ENCODE measurements around the gene ALDH7A1. TPM values are rescaled to one million over a fixed set of nuclear protein-coding genes. Genes with fewer than 3 reads are reported as not detected.
"Not testable (repeated sequence)": the region's sequence is repeated elsewhere in the genome, so short reads cannot be mapped to it uniquely, and the experiment has no call there.

Gene ALDH7A1
- total RNA-seq, 1 experiment from 2014 or later, result 40.1 TPM

DNA sequence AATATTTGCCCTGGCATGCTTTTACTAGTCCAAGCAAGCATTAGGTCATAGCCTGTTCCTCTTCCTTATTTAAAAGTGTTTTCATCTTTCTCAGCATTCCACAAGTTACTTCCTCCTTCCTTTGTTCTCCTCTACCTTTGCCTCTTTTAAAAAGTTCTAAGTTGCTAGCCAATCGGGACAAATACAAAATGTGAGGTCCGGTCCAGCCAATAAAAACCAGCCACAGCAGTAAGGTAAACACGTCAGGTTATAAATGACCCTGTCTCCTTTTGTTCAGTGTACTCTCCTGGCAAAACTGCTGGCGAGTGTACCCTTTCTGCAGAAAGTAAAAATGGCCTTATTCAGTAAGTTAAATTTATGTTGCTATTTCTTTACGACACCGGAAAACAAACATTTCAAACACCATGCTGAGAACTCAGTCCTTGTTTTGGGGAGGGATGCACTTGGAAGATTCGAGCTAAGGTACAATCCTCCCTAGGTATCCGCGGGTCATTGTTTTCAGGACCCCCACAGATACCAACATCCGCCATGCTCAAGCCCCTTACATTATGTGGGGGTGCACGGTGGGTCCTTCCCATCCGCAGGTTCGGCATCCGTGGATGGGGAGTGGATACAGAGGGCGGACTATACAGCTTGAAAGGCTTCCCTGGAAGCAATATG lies 5.1 kb upstream of the ALDH7A1 start:
- in situ Hi-C loops (cut with HindIII; ENCODE audit: low pct_unique_long_range_greater_than_20kb, low sequenced_read_pairs), result loop anchor here (10.0 kb wide), 1 partner anchor 245 kb away; no protein-coding TSS in a partner anchor
- not testable (repeated sequence) for DNase-seq (ENCODE audit: low read depth)

DNA sequence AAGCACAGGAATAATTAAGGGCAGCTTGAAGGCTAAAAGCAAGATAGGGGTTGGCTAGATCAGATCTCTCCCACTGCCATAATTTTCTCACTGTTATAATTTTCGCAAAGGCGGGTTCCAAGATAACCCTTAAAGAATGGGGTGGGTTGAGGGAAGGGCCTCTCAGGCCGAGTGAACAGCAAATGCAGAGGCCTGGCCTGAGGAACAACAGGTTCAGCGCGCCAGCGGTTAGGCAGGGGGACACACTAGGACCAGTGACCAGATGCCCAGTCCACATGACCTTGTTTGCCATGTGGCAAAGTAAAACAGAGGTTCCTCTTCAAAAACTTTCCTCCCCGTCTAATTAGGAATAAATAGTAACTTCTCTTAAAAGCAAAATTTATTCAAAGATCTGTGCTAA lies 4.5 kb upstream of the ALDH7A1 start:
- in situ Hi-C loops (cut with HindIII; ENCODE audit: low pct_unique_long_range_greater_than_20kb, low sequenced_read_pairs), result loop anchor here (10.0 kb wide), 1 partner anchor 245 kb away; no protein-coding TSS in a partner anchor
- DNase-seq (ENCODE audit: low read depth), result no peak

DNA sequence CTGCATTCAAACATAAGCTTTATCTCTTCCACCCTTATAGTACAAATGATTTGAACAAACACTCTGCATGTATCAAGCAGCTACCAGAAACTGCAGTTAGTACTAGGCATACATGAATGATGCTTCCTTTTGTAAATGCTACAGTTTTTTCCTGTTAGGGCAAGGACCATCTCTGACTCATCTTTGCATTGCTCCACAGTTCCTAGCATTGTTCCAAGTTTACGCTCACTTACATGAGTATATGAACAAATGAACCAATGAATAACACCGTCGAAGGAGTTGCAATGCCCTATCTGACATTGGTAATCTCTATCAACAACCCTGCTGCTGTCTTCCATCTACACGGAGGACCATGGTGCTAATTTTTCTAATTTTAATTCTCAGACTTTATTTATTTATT lies 2.1 kb upstream of the ALDH7A1 start:
- peak; percentile 8 for DNase-seq (ENCODE audit: low read depth)
- in situ Hi-C loops (cut with HindIII; ENCODE audit: low pct_unique_long_range_greater_than_20kb, low sequenced_read_pairs), result loop anchor here (10.0 kb wide), 1 partner anchor 242 kb away; no protein-coding TSS in a partner anchor

DNA sequence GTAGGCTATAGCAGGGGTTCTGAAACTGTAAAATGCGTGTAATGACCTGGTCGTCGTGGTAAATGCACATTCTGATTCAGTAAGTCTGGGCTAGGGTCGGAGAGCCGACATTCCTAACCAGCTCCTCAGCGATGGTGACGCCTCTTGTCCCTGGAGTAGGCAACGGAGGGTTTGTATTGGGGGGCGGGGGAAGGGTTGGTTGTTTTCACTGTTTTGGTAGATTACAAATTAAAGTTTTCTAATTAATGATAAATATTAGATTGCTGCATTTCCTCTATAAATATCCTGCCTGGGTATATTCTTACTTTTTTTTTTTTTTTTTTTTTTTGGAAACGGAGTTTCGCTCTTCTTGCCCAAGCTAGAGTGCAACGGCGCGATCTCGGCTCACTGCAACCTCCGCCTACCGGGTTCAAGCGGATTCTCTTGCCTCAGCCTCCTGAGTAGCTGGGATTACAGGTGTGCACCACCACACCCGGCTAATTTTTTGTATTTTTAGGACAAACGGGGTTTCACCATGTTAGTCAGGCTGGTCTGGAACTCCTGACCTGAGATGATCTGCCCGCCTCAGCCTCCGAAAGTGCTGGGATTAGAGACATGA lies 566 bp upstream of the ALDH7A1 start:
- in situ Hi-C loops (cut with HindIII; ENCODE audit: low pct_unique_long_range_greater_than_20kb, low sequenced_read_pairs), result loop anchor here (10.0 kb wide), 1 partner anchor 241 kb away; no protein-coding TSS in a partner anchor
- no peak for DNase-seq (ENCODE audit: low read depth)

DNA sequence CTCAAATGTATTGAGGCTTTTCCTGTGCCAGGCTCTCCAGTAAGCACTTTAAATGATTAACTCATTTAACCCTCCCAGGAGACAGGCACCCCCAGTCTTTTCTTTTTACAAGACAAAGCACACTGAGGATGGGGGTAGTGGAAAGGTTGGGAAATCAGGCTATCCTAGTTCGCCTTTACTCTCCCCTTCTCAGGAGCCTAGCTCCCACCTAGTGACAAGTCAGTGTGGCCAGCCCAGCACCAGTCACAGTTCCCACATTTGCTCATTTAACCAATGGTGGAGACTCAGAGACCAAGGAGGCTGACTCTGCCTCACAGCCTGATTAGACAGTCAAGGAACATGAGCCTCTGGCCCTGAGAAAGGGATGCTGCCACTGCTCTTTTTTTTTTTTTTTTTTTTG lies 3.5 kb downstream of the ALDH7A1 start:
- in situ Hi-C loops (cut with HindIII; ENCODE audit: low pct_unique_long_range_greater_than_20kb, low sequenced_read_pairs), result loop anchor here (10.0 kb wide), 1 partner anchor 237 kb away; no protein-coding TSS in a partner anchor
- DNase-seq (ENCODE audit: low read depth), result no peak

DNA sequence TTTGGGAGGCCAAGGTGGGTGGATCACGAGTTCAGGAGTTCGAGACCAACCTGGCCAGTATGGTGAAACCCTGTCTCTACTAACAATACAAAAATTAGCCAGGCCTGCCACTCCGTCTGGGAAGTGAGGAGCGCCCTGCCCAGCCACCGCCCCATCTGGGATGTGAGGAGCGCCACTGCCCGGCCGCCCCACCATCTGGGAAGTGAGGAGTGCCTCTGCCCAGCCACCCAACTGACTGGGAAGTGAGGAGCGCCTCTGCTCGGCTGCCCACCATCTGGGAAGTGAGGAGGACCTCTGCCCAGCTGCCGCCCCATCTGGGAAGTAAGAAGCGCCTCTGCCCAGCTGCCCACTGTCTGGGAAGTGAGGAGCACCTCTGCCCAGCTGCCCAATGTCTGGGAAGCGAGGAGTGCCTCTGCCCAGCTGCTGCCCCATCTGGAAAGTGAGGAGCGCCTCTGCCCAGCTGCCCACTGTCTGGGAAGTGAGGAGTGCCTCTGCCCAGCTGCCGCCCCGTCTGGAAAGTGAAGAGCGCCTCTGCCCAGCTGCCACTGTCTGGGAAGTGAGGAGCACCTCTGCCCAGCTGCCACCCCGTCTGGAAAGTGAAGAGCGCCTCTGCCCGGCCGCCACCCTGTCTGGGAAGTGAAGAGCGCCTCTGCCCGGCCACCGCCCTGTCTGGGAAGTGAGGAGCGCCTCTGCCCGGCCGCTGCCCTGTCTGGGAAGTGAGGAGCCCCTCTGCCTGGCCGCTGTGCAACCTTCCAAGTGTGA lies 5.3 kb downstream of the ALDH7A1 start:
- in situ Hi-C loops (cut with HindIII; ENCODE audit: low pct_unique_long_range_greater_than_20kb, low sequenced_read_pairs), result loop anchor here (10.0 kb wide), 1 partner anchor 235 kb away; no protein-coding TSS in a partner anchor
- DNase-seq (ENCODE audit: low read depth), result no peak

DNA sequence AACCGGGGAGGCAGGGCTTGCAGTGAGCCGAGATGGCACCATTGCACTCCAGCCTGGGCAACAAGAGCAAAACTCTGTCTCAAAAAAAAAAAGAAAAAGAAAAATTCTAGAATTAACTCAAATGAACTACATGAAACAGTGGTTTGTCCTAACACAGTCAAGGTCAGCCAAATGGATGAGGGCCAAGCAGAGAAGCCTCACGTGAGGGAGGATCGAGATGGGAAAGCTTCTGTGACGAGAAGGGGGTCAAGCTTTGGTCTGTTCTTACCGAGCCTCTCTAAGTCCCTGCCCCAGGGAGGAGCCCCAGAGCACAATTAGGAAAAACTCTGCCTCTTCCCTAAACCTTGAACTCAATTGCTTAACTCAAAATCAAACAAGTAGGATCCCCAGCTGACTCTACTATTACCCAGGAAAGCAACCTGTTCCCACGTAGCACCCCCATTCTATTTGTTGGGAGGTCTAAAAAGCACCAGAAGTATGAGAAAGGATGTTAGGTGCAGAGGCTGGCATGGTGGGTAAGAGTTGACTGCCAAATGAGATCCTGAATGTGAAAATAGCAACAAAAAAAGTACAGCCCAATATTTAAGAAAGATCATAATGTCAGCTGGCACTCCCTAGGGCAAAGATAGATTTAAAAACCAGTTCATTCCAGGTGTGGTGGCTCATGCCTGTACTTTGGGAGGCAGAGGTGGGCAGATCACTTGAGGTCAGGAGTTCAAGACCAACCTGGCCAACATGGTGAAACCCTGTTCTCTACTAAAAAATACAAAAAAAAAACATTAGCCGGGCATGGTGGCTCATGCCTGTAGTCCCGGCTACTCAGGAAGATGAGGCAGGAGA lies 7.2 kb downstream of the ALDH7A1 start:
- DNase-seq (ENCODE audit: low read depth), result no peak
- in situ Hi-C loops (cut with HindIII; ENCODE audit: low pct_unique_long_range_greater_than_20kb, low sequenced_read_pairs), result no loop called here

DNA sequence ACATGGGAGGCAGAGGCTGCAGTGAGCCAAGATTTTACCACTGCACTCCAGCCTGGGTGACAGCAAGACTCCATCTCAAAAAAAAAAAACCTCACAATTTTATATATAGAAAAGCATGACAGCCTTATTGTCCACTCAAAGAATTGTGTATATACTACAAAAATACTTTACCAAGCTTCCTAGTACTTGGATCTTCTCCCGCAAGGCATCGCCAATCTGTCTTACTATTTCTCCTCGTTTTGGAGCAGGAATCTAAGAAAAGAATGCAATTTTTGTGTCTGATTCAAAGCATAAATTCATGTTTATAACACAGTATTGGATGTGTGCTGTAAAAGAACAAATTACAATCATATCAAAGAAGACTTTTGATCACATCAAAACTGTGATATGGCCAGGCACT lies 11.3 kb downstream of the ALDH7A1 start:
- in situ Hi-C loops (cut with HindIII; ENCODE audit: low pct_unique_long_range_greater_than_20kb, low sequenced_read_pairs), result no loop called here
- no peak for DNase-seq (ENCODE audit: low read depth)

DNA sequence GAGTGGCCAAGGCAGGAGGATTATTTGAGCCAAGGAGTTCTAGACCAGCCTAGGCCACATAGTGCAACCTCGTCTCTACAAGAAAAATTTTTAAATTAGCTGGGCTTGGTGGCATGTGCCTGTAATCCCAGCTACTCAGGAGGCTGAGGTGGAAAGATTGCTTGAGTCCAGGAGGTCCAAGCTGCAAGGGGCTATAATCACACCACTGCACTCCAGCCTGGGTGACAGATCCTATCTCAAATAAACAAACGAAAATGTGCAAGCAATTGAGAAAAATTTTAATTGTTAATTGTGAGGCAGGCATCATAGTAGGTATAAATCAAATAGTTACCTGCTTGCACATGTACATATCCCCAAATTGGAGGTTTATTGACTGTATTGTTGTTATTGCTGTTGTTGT lies 15.3 kb downstream of the ALDH7A1 start:
- in situ Hi-C loops (cut with HindIII; ENCODE audit: low pct_unique_long_range_greater_than_20kb, low sequenced_read_pairs), result no loop called here
- no peak for DNase-seq (ENCODE audit: low read depth)

DNA sequence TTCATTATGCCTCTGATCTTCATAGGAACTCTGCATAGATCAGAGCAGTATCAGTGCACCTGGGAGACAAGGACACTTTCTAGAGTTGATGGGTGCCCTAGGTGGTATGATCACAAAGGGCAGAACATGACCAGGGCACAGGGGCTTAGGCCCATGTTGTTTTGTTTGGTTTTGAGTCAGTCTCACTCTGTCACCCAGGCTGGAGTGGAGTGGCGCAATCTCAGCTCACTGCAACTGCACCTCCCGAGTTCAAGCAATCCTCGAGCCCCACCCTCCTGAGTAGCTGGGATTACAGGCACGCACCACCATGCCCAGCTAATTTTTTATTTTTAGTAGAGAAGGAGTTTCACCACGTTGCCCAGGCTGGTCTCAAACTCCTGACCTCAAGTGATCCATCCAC lies 17.6 kb downstream of the ALDH7A1 start:
- in situ Hi-C loops (cut with HindIII; ENCODE audit: low pct_unique_long_range_greater_than_20kb, low sequenced_read_pairs), result no loop called here
- DNase-seq (ENCODE audit: low read depth), result no peak

DNA sequence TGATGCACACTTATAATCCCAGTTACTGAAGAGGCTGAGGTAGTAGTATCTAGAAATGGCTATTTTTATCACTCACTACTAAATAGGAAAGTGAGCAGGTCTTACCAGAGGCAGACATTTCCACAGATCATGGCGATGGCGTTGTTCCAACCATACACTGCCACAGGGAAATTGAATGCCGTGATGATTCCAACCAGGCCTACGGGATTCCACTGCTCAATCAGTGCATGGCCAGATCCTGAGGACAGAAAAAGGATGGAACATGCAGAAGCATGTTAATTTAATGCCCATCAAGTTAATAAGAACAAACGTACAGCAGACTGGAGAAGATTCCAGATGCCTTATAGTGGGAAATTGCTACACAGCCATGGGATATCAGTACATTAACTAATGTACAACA lies 18.0 kb downstream of the ALDH7A1 start:
- in situ Hi-C loops (cut with HindIII; ENCODE audit: low pct_unique_long_range_greater_than_20kb, low sequenced_read_pairs), result no loop called here

DNA sequence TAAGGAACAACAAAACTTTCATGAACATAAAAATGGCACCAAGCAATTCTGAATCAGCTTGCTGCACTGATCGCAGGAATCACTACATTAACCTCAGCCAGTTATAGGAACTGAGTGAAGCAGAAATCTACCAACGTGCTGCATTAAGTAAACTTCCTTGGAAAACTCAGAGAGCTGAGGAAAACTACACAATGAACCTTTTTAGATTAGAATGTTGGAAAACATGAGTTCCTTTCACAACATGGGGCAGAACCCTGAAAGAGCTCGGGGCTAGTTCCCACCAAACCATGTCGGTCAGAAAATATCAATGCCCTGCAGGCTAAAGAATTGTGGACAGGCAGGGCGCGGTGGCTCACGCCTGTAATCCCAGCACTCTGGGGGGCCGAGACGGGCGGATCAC lies 19.4 kb downstream of the ALDH7A1 start:
- in situ Hi-C loops (cut with HindIII; ENCODE audit: low pct_unique_long_range_greater_than_20kb, low sequenced_read_pairs), result no loop called here
- no peak for DNase-seq (ENCODE audit: low read depth)

More for the DNA sequence above, 18.0 kb downstream of the ALDH7A1 start:
- DNase-seq (ENCODE audit: low read depth), result no peak

DNA sequence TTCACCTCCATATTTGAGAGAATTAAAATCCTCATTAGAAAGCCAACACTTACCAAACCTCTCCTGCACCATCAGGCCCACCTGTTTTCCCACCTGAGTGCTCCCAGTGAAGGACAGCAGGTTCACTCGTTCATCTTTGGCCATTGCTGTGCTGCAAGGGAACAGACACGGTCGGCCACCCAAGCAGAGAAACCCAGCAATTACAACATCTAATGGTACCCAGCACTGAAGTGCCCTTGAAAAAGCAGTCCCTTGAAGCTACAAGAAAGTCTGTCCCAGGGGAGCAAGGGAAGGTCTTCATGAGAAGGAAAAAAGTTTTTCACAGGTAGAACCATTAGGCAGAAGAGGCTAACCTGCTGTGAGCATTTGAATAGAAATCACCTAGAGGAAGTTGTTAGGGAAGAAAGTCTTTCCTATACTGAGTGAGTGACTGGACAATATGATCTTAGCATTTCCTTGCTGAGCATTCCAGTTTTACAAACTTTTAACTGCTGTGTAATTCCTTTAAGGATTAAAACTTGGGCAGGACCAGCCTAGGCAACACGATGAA lies 26.7 kb downstream of the ALDH7A1 start:
- no peak for DNase-seq (ENCODE audit: low read depth)
- in situ Hi-C loops (cut with HindIII; ENCODE audit: low pct_unique_long_range_greater_than_20kb, low sequenced_read_pairs), result no loop called here

DNA sequence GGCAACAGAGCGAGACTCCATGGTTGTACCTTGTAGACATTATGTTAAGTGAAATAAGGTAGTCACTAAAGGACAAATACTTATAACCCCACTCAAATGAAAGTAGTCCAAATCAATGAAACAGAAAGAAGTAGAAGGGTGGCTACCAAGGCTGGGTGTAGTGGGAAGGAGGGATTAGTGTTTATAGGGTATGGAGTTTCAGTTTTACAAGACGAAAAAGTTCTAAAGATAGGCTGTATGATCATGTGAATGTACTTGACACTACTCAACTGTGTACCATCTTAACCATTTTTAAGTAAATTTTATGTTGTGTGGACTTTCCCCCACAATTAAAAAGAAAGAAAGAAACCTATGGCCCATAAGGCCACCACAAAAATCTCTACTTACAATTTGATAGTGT lies 32.2 kb downstream of the ALDH7A1 start:
- in situ Hi-C loops (cut with HindIII; ENCODE audit: low pct_unique_long_range_greater_than_20kb, low sequenced_read_pairs), result no loop called here
- DNase-seq (ENCODE audit: low read depth), result no peak

DNA sequence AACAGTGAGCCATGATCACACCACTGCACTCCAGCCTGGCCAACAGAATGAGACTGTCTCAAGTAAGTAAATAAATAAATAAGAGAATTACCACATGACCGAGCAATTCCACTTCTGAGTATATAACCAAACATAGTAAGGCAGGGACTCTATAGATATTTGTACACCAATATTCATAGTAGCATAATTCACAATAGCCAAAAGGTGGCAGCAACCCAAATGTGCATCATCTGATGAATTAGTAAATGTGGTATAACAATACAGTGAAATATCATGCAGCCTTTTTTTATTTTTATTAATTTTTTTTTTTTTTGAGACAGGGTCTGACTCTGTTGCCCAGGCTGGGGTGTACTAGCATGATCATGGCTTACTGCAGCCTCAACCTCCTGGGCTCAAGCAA lies 33.1 kb downstream of the ALDH7A1 start:
- peak; percentile 18 for DNase-seq (ENCODE audit: low read depth)

DNA sequence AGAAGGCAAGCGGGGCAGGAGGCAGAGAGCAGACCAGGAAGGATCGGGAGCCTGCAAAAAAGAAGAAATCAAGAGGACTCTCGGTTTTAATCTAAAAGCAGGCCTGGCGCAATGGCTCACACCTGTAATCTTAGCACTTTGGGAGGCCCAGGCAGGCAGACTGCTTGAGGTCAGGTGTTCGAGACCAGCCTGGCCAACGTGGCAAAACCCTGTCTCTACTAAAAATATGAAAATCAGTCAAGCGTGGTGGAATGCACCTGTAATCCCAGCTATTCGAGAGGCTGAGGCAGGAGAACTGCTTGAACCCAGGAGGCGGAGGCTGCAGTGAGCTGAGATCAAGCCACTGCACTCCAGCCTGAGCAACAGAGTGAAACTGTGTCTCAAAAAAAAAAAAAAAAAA lies 39.9 kb downstream of the ALDH7A1 start:
- DNase-seq (ENCODE audit: low read depth); in situ Hi-C loops (cut with HindIII; ENCODE audit: low pct_unique_long_range_greater_than_20kb, low sequenced_read_pairs): not testable (repeated sequence)

More for the DNA sequence above, 33.1 kb downstream of the ALDH7A1 start:
- in situ Hi-C loops (cut with HindIII; ENCODE audit: low pct_unique_long_range_greater_than_20kb, low sequenced_read_pairs), result no loop called here

DNA sequence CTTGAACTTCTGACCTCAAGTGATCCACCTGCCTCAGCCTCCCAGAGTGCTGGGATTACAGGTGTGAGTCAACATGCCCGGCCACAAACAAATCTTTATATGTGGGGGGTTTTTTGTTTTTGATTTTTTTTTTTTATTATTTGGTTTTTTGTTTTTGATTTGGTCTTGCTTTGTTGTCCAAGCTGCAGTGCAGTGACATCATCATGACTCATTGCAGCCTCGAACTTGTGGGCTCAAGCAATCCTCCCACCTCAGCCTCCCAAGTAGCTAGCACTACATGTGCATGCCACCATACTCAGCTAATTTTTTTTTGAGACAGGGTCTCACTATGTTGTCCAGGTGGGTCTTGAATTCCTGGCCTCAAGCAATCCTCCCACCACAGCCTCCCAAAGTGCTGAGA lies 42.4 kb downstream of the ALDH7A1 start:
- in situ Hi-C loops (cut with HindIII; ENCODE audit: low pct_unique_long_range_greater_than_20kb, low sequenced_read_pairs), result no loop called here
- DNase-seq (ENCODE audit: low read depth), result no peak

All from Caki2 (cell line).